Large intestine (tissue), 3 donors: ENCODE results near the gene PPP1CC. TPM values are rescaled to one million over a fixed set of nuclear protein-coding genes. Genes with fewer than 3 reads are reported as not detected.

ENCODE experiments used
- DNase-seq, 2 donors: peaks; one replicate each; pipeline versions ENCODE4 v3.0.0 to v3.0.0-alpha.2; 2013
- H3K27ac ChIP-seq: one replicate; pipeline ENCODE4 v1.5.1; 2013; ENCODE audit warnings: low read length
- H3K27me3 ChIP-seq: 2 replicates; pipeline ENCODE4 v1.6.1; 2013; ENCODE audit warnings: low read length; ENCODE audit not compliant: control insufficient read depth, insufficient read depth
- H3K36me3 ChIP-seq: 2 replicates; pipeline ENCODE4 v1.6.1; 2013; ENCODE audit warnings: low read length; ENCODE audit not compliant: control insufficient read depth, insufficient read depth
- H3K4me1 ChIP-seq: one replicate; pipeline ENCODE4 v1.6.1; 2013; ENCODE audit warnings: low read length; ENCODE audit not compliant: control insufficient read depth, insufficient read depth
- H3K4me3 ChIP-seq: one replicate; pipeline ENCODE4 v1.5.1; 2013; ENCODE audit warnings: low read length
- H3K9me3 ChIP-seq: one replicate; pipeline ENCODE4 v1.6.1; 2013; ENCODE audit warnings: mild to moderate bottlenecking, low read depth, low read length, moderate library complexity; ENCODE audit not compliant: control insufficient read depth
- WGBS: methylation state at CpG from one replicate; pipeline ENCODE4 v1.1.5; 2013; ENCODE audit warnings: low lambda C conversion rate; ENCODE audit not compliant: insufficient coverage; 5-methylcytosine and 5-hydroxymethylcytosine counted together
- polyA plus RNA-seq: library from polyadenylated mRNA; unstranded; fragments of 120-200 nt; gene quantifications from one replicate; pipeline ENCODE4 v1.2.1, GENCODE V29; 2013

PPP1CC gene
- polyA plus RNA-seq, 1 donor = 190 TPM

GRCh38 chr12:110705309-110705708, 37.4 kb downstream of the PPP1CC start:
- no peaks in the 10 kb centered on the region for H3K4me1 ChIP-seq
- H3K27me3 ChIP-seq = no peaks in the 10 kb centered on the region
- H3K4me3 ChIP-seq = no peak overlapping the region
- H3K36me3 ChIP-seq = no peaks in the 10 kb centered on the region
- no peak overlapping the region for H3K27ac ChIP-seq
- DNase-seq = no peak
- H3K9me3 ChIP-seq = no peaks in the 10 kb centered on the region
- WGBS = no CpG with 5 or more reads among the region's 3 CpGs

- peak in 1 of 2 donors; percentile 32 for DNase-seq
- WGBS = 30% methylated on average over 2 of the region's 5 CpGs
Measured at GRCh38 chr12:110704750-110705149, 37.9 kb downstream of the PPP1CC start.

GRCh38 chr12:110704231-110704630, 38.5 kb downstream of the PPP1CC start:
- no peak for DNase-seq
- Histone ChIP-seq H3K4me3 (no peak overlapping the region), H3K27me3 (no peaks in the 10 kb centered on the region), H3K27ac (no peak overlapping the region), H3K4me1 (no peaks in the 10 kb centered on the region), H3K36me3 (no peaks in the 10 kb centered on the region), H3K9me3 (no peaks in the 10 kb centered on the region)
- 95% methylated on average over 3 of the region's 5 CpGs for WGBS

More at GRCh38 chr12:110704750-110705149, 37.9 kb downstream of the PPP1CC start:
- Histone ChIP-seq H3K9me3 (no peaks in the 10 kb centered on the region), H3K4me3 (no peak overlapping the region), H3K36me3 (no peaks in the 10 kb centered on the region), H3K27ac (no peak overlapping the region), H3K4me1 (no peaks in the 10 kb centered on the region), H3K27me3 (no peaks in the 10 kb centered on the region)

GRCh38 chr12:110702081-110702480, 40.6 kb downstream of the PPP1CC start:
- Histone ChIP-seq H3K9me3 (no peaks in the 10 kb centered on the region), H3K27me3 (no peaks in the 10 kb centered on the region), H3K27ac (no peak overlapping the region), H3K36me3 (no peaks in the 10 kb centered on the region), H3K4me1 (no peaks in the 10 kb centered on the region), H3K4me3 (no peak overlapping the region)
- DNase-seq = no peak
- no CpG with 5 or more reads among the region's 5 CpGs for whole genome bisulfite sequencing

DNA sequence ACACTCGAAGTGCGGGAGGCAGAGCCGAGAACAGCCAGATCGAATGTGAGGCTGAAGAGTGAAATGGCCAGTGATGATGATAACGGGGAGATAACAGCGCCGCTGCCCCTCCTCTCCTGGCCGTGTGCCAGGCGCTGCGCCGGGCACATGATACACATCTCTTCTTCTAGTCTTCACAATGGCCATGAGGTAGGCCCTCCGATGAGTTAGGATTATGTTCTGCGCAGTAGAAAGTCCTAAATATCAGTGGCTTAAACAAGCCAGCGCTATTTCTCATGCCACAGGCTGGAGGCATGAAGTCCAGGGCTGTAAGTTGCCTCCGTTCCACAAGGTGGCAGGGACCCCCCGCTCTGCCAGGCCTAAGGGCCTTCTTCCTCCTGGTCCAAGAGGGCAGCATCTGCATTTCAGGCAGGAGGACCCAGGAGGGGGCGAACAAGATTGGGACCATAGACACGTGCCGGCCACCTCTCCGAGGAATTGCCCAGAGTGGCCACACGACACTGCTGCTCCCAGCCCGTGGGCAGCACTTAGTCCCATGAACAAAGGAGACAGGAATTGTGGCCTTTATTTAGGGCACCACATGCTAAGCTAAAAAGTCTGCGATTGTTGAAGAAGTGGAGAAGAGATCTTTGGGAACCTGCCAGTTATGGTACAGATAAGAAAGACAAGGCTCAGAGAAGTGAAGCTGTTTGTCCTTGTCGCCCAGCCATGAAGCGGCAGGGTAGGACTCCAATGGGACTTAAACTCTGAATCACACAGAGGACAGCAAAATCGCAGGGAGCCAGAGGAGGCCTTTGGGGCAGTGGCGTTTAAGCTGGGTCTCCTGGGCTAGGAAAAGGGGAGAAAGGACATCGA, 42.9 kb downstream of the PPP1CC start:
- WGBS = no CpG with 5 or more reads among the region's 28 CpGs
- H3K27ac ChIP-seq = no peak overlapping the region
- no peaks in the 10 kb centered on the region for H3K27me3 ChIP-seq
- no peak for DNase-seq
- H3K9me3 ChIP-seq = no peaks in the 10 kb centered on the region
- no peaks in the 10 kb centered on the region for H3K36me3 ChIP-seq
- no peak overlapping the region for H3K4me3 ChIP-seq
- H3K4me1 ChIP-seq = no peaks in the 10 kb centered on the region

- no peaks in the 10 kb centered on the region for H3K27me3 ChIP-seq
- no peaks in the 10 kb centered on the region for H3K4me1 ChIP-seq
- H3K9me3 ChIP-seq = no peaks in the 10 kb centered on the region
- H3K4me3 ChIP-seq = no peak overlapping the region
- peak; percentile 52 to 73 for DNase-seq
- no peaks in the 10 kb centered on the region for H3K36me3 ChIP-seq
- no peak overlapping the region for H3K27ac ChIP-seq
- no CpG with 5 or more reads among the region's 20 CpGs for WGBS
Measured at GRCh38 chr12:110698171-110698902, 44.4 kb downstream of the PPP1CC start.

GRCh38 chr12:110697236-110697635, 45.5 kb downstream of the PPP1CC start:
- no peaks in the 10 kb centered on the region for H3K36me3 ChIP-seq
- 93% methylated on average over 2 of the region's 2 CpGs for WGBS
- H3K27me3 ChIP-seq = no peaks in the 10 kb centered on the region
- H3K4me1 ChIP-seq = no peaks in the 10 kb centered on the region
- no peak overlapping the region for H3K4me3 ChIP-seq
- H3K27ac ChIP-seq = no peak overlapping the region
- no peak for DNase-seq
- no peaks in the 10 kb centered on the region for H3K9me3 ChIP-seq

DNA sequence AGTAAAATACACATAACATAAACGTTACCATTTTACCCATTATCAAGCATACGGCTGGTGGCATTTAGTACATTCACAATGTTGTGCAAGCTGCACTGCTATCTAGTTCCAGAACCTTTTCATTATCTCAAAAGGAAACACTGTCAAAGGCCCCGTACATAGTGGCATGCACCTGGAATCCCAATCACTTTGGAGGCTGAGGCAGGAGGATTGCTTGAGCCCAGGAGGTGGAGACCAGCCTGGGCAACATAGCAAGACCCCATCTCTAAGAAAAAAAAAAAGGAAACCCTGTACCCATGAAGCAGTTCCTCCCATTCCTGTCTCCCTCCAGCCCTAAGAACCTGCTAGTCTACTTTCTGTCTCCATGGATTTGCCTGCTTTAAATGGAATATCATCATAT, 46.4 kb downstream of the PPP1CC start:
- no peaks in the 10 kb centered on the region for H3K9me3 ChIP-seq
- H3K4me1 ChIP-seq = no peaks in the 10 kb centered on the region
- no peaks in the 10 kb centered on the region for H3K36me3 ChIP-seq
- no peak overlapping the region for H3K27ac ChIP-seq
- WGBS = 83% methylated on average over 1 of the region's 3 CpGs
- H3K27me3 ChIP-seq = no peaks in the 10 kb centered on the region
- no peak for DNase-seq
- no peak overlapping the region for H3K4me3 ChIP-seq

DNA sequence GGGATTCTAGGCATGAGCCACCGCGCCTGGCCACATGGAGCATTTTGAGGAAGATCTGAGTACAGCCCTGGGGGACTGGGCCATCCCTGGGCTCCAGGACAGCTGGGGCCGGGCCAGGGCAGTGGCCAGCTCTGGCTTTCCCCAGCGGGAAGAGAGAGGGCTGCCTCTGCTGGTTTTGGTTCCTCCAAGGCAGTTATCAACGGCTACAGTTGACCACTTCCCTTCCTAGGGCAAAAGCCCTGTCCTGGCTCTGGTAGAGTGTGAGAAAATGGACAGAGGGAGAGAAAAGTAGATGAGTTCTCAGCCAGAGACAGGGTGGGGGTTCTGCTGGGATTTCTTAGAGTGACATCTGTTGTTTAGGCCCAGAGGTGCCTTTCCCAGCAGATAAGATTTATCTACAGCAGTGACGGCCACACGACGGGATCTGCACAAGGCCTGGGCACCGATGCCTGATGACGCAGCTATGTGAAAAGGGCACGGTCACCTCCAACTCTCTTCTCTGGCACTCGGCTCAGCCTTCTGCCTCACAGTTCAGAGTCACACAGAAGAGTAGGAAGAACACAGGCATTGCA, 48.3 kb downstream of the PPP1CC start:
- Histone ChIP-seq H3K4me1 (peaks cover 3% of the 10 kb centered on the region), H3K27me3 (no peaks in the 10 kb centered on the region), H3K9me3 (no peaks in the 10 kb centered on the region), H3K36me3 (no peaks in the 10 kb centered on the region), H3K4me3 (no peak overlapping the region), H3K27ac (no peak overlapping the region)
- WGBS = no CpG with 5 or more reads among the region's 12 CpGs
- DNase-seq = no peak

DNA sequence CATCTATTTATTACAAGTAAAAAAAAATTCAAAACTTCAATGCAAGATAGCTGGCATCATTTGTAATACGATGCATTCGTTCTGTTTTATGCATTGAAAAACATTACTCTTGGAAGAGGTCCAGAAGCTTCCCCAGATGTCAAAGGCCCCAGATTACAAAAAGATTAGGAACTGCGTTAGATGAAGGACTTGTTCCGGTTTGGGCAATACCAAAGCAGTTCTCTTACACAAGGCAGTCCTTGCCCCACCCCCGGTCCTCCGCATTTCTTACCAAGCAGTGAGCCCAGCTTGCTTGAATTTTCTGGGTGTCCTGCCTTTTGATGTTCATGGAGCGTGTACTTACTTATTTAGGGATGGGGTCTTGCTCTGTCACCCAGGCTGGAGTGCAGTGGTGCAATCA, 49.0 kb downstream of the PPP1CC start:
- no peak for DNase-seq
- H3K36me3 ChIP-seq = no peaks in the 10 kb centered on the region
- H3K27me3 ChIP-seq = no peaks in the 10 kb centered on the region
- no peak overlapping the region for H3K27ac ChIP-seq
- H3K4me1 ChIP-seq = peaks cover 4% of the 10 kb centered on the region
- H3K9me3 ChIP-seq = no peaks in the 10 kb centered on the region
- no peak overlapping the region for H3K4me3 ChIP-seq
- WGBS = 83% methylated on average over 3 of the region's 7 CpGs
